Stimulated activated effector memory CD8-positive, alpha-beta T cell treated with anti-CD3 and anti-CD28 coated beads, Interleukin-12 subunit alpha, Interleukin-12 subunit beta, amount 100 ng/mL, for 72 hours (primary cell): ENCODE results near the gene ADAM15.

Source experiments
- ATAC-seq: fragments of 150-1000 bp; cut with Tn5 transposase; 2 replicates; pipeline ENCODE4 v1.10.0; 2021
- DNase-seq, 2 donors: peaks; one replicate each; pipeline ENCODE4 v3.0.0; 2021 to 2022; ENCODE audit warnings: low spot score in 2 of 2
- H3K27ac Mint-ChIP-seq: one replicate; pipeline ENCODE4 v1.8.0; 2022; ENCODE audit warnings: mild to moderate bottlenecking, mixed read lengths
- H3K36me3 Mint-ChIP-seq: one replicate; pipeline ENCODE4 v1.8.0; 2022; ENCODE audit warnings: mild to moderate bottlenecking, mixed read lengths
- H3K4me1 Mint-ChIP-seq: one replicate; pipeline ENCODE4 v1.8.0; 2022; ENCODE audit warnings: mixed read lengths
- H3K4me3 Mint-ChIP-seq: one replicate; pipeline ENCODE4 v1.8.0; 2022; ENCODE audit warnings: mild to moderate bottlenecking, mixed read lengths
- H3K9me3 Mint-ChIP-seq: one replicate; pipeline ENCODE4 v1.8.0; 2022; ENCODE audit warnings: mixed read lengths

The ADAM15 gene

GRCh38 chr1:155079487-155080311, 28.6 kb downstream of the ADAM15 start:
- no peak for DNase-seq
- Mint-ChIP-seq H3K27ac (no peak overlapping the region), H3K4me3 (peak overlapping the region; percentile 77), H3K9me3 (no peaks in the 10 kb centered on the region), H3K4me1 (peaks cover 48% of the 10 kb centered on the region), H3K36me3 (peaks cover 11% of the 10 kb centered on the region)
- no peak for ATAC-seq

- Mint-ChIP-seq H3K9me3 (no peaks in the 10 kb centered on the region), H3K4me1 (peaks cover 53% of the 10 kb centered on the region), H3K4me3 (peak overlapping the region; percentile 77), H3K36me3 (peaks cover 19% of the 10 kb centered on the region), H3K27ac (no peak overlapping the region)
- ATAC-seq, result no peak
- no peak for DNase-seq
Measured at GRCh38 chr1:155080312-155081228, 29.5 kb downstream of the ADAM15 start.

DNA sequence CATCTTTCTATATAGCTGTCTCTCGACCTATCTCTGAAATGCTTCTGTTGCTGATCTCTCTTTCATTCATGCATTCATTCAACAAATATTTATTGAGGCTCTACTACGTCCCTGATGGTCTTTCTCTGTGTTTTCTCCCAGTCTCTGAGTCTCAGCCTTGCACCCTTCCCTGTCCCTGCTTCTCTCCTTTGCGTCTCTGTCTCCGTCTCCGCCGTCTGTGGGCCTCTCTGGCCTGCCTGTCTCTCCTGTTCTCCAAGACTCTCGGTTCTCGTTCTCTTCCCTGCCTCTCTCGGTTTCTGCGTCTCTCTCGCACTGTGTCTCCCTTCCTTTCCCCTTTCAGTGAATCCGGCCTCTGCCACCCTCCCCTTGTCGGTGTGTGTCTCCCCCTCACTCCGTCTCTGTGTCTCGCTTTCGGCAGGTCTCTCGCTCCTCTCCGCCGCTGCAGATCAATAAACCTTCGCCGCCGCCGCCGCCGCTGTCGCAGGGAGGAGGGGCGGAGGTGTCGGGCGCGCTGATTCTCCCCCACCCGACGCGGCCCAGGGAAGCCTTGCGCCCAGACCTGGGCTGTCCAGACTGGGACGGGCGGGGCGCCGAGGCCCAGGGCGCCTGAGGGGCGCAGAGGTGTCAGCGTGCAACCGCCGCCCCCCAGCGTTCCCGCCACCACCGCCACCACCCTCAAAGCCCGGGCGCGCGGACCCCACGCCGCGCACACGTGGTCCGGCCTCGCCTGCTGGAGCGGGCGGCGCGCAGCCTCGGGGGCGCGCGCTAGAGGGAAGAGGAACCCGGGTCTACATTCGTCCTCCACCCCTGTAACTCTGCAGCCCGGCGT, 30.6 kb downstream of the ADAM15 start:
- DNase-seq (no peak), ATAC-seq (no peak)
- H3K4me3 Mint-ChIP-seq, result peak overlapping the region; percentile 77
- H3K9me3 Mint-ChIP-seq, result no peaks in the 10 kb centered on the region
- H3K27ac Mint-ChIP-seq, result no peak overlapping the region
- peaks cover 21% of the 10 kb centered on the region for H3K36me3 Mint-ChIP-seq
- peaks cover 60% of the 10 kb centered on the region for H3K4me1 Mint-ChIP-seq

DNA sequence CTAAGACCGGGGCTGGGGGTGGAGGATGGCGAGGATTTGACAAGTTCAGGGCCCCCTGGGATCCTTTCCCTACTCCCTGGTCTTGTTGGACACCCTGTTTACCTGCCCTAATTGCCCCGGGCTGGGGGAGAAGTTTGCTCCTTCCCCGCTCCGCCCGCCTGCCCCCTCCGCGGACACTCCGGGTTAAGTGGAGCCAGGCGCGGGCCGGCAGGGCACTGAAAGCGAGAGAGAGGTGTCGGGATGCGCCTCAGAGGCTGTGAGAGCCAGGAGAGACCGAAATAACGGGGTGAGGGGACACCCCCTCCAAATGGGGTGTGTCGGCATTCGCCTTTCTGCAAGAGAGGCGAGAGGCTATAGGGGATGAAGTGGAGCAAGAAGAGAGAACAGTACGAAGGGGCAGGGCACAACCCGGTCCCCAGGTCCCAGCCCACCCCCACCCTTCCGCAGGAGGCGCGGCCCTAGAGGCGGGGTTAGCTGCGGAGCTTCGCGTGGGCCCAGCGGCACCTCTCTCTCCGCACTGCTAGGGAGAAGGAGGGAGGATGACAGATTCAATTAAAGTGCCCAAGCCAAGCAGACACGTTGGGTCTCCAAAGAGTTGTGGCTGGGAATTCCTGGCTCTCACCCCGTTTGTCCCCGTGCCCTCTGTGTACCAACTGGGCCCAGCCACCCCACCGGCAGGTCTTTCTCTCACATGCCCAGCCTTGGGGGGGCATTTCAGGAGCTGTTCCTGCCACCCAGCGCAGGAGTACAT, 31.4 kb downstream of the ADAM15 start:
- H3K9me3 Mint-ChIP-seq, result no peaks in the 10 kb centered on the region
- H3K36me3 Mint-ChIP-seq, result peaks cover 21% of the 10 kb centered on the region
- ATAC-seq (no peak), DNase-seq (no peak)
- no peak overlapping the region for H3K27ac Mint-ChIP-seq
- peak overlapping the region; percentile 77 for H3K4me3 Mint-ChIP-seq
- H3K4me1 Mint-ChIP-seq, result peaks cover 60% of the 10 kb centered on the region

- no peak overlapping the region for H3K27ac Mint-ChIP-seq
- H3K9me3 Mint-ChIP-seq, result no peaks in the 10 kb centered on the region
- DNase-seq (no peak), ATAC-seq (no peak)
- peaks cover 21% of the 10 kb centered on the region for H3K36me3 Mint-ChIP-seq
- peaks cover 60% of the 10 kb centered on the region for H3K4me1 Mint-ChIP-seq
- peak overlapping the region; percentile 77 for H3K4me3 Mint-ChIP-seq
Measured at GRCh38 chr1:155083052-155083541, 32.0 kb downstream of the ADAM15 start.

DNA sequence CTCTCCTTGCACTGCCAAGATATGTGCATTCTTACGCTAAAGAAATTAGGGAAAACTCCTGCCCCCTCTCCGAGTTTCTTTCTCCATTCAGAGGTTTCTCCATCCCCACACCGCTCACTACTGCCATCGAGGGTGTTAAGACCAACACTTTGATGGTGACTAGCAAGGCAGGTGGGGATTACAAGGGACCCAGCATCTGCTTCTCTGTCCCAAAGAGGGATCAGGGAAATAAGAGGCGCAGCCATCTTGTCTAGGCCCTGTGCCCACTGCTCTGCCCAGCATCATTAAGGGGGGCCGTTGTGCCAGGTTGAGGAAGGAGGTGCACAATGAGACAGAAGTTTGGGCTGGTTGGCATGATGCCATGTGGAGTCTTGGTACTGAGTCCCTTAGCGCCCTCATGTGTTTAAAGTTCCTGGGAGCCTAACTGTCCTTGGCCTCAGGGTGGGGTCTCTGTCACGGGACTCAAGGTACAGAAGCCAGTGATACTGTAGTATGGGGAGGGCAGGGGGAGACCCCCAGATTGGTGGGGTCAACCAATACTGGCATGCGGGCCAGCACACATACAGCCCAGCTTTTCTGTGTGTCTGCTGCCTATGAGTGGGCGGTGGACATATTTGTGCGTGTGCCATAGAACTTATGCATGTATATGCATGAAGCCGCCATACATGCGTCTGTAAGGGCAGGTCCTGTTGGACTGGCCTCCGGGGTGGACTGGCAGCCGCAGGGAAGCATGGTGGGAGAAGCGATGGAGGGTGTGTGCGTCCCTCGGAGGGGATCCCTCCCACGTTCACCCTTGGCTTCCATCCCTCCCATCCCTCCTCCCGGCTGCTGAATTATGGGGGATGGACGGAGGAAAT, 33.0 kb downstream of the ADAM15 start:
- Mint-ChIP-seq H3K36me3 (peaks cover 21% of the 10 kb centered on the region), H3K27ac (peak overlapping the region; percentile 91), H3K9me3 (no peaks in the 10 kb centered on the region), H3K4me3 (peak overlapping the region; percentile 95), H3K4me1 (peaks cover 59% of the 10 kb centered on the region)
- ATAC-seq (no peak), DNase-seq (peak in 1 of 2 donors; percentile 70)

GRCh38 chr1:155084722-155085503, 33.8 kb downstream of the ADAM15 start:
- peak overlapping the region; percentile 91 for H3K27ac Mint-ChIP-seq
- peaks cover 51% of the 10 kb centered on the region for H3K4me1 Mint-ChIP-seq
- peak overlapping the region; percentile 95 for H3K4me3 Mint-ChIP-seq
- peaks cover 14% of the 10 kb centered on the region for H3K36me3 Mint-ChIP-seq
- DNase-seq (peak; percentile 92 to 96), ATAC-seq (peak; percentile 89)
- H3K9me3 Mint-ChIP-seq, result no peaks in the 10 kb centered on the region

GRCh38 chr1:155085504-155086127, 34.5 kb downstream of the ADAM15 start:
- Mint-ChIP-seq H3K36me3 (peaks cover 14% of the 10 kb centered on the region), H3K4me1 (peaks cover 48% of the 10 kb centered on the region), H3K4me3 (peak overlapping the region; percentile 95), H3K9me3 (no peaks in the 10 kb centered on the region), H3K27ac (peak overlapping the region; percentile 91)
- DNase-seq (peak; percentile 51 to 79), ATAC-seq (peak; percentile 64)

GRCh38 chr1:155086128-155086741, 35.1 kb downstream of the ADAM15 start:
- Mint-ChIP-seq H3K4me3 (peak overlapping the region; percentile 95), H3K36me3 (peaks cover 14% of the 10 kb centered on the region), H3K9me3 (no peaks in the 10 kb centered on the region), H3K4me1 (peaks cover 49% of the 10 kb centered on the region), H3K27ac (peak overlapping the region; percentile 91)
- ATAC-seq (peak; percentile 29), DNase-seq (peak; percentile 88 to 95)

- Mint-ChIP-seq H3K9me3 (no peaks in the 10 kb centered on the region), H3K36me3 (peaks cover 14% of the 10 kb centered on the region), H3K4me3 (peak overlapping the region; percentile 95), H3K4me1 (peaks cover 47% of the 10 kb centered on the region), H3K27ac (no peak overlapping the region)
- no peak for DNase-seq
- no peak for ATAC-seq
Measured at GRCh38 chr1:155086856-155087535, 35.9 kb downstream of the ADAM15 start.

DNA sequence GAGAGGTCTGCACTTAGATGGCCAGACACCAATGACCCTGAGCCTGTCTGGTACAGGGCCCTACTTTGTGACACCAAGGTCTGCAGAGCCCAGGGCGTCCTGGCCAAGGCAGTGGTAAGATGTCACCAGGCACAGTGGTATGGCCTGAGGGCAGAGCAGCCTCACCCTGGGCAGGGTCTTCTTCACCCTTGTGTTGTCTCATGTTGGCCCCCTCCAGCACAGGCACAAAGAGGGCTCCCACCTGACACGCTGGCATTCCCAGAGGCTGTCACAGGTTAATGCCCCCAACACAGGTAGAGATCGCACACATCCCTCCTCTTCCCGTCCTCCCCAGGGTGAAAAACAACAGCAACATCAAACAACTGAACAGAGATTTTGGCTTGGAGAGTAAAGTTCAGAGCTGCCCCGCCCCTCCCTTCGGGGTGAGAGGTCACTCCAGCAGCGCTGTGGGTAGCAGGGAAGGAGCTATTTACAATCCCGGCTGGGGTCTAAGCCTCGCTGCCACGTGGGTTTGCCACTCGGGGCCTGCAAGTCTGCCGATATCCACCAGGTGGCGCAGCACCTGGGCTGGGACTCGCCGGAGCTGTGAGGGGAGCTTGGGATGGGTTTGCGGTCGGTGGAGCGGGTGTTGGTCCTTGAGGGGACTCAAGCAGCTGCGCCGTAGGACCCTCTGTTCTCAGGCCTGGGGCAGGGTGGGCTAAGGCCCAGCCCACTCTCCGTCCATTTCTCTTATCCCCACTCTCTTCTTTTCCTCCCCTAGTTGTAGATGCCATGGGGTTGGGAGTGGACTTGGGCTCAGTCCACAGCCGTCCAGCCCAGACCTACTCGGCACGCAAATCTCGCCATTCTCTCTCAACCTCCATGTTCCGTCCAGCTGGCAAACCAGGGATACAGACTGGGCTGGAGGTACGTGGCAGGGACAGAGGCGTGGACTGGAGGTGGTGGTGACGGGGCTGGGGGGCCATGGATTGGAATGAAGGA, 40.2 kb downstream of the ADAM15 start:
- Mint-ChIP-seq H3K27ac (no peak overlapping the region), H3K4me3 (no peak overlapping the region), H3K36me3 (no peaks in the 10 kb centered on the region), H3K4me1 (peaks cover 9% of the 10 kb centered on the region), H3K9me3 (no peaks in the 10 kb centered on the region)
- DNase-seq (peak; percentile 86 to 91), ATAC-seq (peak; percentile 74)
